ENCODE measurements around the gene PKP3.

DNA sequence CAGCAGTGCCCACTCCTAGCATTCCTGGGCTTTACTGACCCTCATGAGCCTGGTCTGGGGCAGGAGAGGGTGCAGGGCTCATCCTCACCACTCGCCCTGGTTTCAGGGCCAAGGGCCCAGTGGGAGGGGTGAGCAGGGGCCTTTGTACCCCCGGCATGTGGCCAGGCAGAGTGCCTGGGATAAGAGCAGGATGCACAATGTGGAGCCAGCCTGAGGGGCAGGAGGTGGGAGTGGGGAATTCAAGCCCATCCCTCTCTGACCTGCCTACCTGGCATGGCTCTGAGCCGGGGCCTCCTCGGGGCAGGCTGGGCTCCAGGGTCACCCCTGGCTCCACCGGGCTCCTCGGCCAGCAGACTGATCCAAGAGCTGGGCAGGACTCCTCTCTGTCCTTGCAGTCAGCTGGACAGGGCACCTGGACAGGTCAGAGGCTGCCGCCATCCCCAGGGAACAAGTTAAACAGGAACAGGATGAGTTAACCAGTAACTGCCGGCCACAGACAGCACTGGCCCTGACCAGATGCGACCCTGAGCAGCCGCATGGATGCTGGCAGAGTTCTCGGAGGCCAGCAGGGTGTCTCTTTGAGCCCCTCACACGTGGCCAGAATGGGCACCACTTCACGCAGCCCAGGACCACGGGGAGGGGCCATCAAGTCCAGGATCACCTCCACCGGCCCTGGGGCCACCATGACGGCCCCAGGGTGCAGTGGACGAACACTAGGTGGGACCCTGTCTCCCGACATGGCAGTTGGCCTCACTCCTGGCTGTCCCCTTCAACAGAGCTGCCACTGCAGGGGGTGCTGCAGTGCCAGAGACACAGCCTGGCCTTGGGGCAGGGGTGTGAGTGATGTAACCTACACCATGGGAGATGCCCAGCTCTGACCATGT is 15.8 kb downstream of the PKP3 start:
- TF ChIP-seq, protein P1, sequence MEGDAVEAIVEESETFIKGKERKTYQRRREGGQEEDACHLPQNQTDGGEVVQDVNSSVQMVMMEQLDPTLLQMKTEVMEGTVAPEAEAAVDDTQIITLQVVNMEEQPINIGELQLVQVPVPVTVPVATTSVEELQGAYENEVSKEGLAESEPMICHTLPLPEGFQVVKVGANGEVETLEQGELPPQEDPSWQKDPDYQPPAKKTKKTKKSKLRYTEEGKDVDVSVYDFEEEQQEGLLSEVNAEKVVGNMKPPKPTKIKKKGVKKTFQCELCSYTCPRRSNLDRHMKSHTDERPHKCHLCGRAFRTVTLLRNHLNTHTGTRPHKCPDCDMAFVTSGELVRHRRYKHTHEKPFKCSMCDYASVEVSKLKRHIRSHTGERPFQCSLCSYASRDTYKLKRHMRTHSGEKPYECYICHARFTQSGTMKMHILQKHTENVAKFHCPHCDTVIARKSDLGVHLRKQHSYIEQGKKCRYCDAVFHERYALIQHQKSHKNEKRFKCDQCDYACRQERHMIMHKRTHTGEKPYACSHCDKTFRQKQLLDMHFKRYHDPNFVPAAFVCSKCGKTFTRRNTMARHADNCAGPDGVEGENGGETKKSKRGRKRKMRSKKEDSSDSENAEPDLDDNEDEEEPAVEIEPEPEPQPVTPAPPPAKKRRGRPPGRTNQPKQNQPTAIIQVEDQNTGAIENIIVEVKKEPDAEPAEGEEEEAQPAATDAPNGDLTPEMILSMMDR (conservative IDR thresholded peaks at IDR 0.05; ENCODE audit: low read length): no peak
- no peak for TF ChIP-seq EZH2phosphoT487 (IDR thresholded peaks at IDR 0.05; ENCODE audit: borderline replicate concordance, low read depth, low read length)
